Stromal cell of bone marrow (primary cell): ENCODE data around the gene BUD13.
"Not testable (repeated sequence)": the region's sequence is repeated elsewhere in the genome, so short reads cannot be mapped to it uniquely, and the experiment has no call there.

Experiments used
- DNase-seq: peaks from one replicate; pipeline ENCODE4 v3.0.0-alpha.2; 2012; ENCODE audit warnings: low read depth

Gene BUD13

DNA sequence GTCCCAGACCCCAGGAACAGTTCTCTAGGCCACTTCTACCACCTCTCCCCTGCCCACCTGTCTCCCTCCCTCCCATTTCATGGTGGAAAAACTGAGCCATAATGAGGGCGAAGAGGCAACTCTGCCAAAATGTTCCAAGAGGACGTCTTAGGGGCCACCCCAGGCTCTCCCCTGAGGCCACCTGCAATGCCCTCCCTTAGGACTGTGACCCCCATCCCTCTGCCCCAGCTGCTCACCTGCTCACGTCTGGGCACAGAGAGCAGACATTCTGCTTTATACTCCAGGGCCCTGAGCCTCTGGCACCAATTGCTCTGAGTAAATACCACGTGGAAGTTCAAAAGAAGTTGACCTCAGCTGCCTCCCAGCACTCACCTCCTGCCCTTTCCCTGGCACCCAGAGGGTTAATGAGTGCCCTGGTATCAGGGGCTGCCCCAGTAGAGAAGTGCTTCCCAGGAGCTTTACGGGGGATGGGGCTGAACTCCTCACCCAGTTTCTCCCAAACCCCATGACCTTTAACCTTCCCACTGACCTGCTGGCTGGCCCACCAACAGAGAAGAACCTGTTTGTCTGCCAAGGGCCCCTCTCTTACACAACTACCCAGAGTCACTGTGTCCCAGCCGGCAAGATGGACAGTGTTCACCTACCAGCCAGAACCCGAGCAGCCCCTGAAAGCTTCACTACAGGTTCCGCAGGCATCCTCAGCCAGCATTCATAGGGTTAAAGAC lies 19.5 kb upstream of the BUD13 start:
- DNase-seq, result no peak

GRCh38 chr11:116791813-116792143 lies 19.0 kb upstream of the BUD13 start, which contains the start of gene APOA5:
Gene APOA5, minus strand, starts transcription at chr11:116791879. Its CDS starts 19 bp downstream, at chr11:116791860.
- DNase-seq, result no peak

DNA sequence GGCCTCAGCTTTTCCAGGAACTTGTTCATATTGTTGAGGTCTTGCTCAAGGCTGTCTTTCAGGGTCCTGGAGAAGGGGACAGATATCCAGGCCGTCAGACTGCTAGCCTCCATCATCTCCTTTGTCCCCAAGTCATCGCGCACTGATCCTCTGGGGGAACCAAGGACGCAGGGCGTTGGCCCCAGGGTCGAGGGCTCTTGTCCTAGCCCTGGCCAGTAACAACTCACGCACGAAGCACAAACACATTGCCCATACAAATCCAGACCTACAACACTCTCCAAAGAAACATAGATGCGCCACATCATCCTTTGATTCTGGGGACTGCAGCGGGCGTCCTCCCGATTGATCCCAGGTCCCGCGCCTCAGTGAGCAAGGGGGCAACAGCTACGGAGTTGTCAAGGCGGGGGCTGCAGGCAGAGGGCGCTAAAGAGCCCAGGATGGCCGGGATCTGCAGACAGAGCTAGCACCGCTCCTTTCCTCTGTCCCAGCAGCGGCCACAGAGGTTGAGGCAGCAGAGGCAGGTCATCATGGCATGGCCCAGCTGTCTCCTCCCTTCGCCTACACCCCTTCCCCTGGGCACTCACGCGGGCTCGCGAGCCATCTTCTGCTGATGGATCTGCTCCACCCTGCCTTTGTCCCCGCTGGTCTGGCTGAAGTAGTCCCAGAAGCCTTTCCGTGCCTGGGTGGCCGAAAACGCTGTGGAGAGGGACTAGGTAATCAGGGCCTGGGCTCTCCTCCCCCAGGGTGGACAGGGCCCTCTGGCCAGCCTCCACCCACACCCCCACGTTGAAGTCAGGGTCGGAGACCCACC lies 18.4 kb upstream of the BUD13 start:
- no peak for DNase-seq

GRCh38 chr11:116790167-116791001 lies 17.6 kb upstream of the BUD13 start:
- DNase-seq, result no peak

- no peak for DNase-seq
Observed at GRCh38 chr11:116788975-116789374, 16.2 kb upstream of the BUD13 start.

- DNase-seq, result no peak
Observed at GRCh38 chr11:116788534-116788933, 15.7 kb upstream of the BUD13 start.

DNA sequence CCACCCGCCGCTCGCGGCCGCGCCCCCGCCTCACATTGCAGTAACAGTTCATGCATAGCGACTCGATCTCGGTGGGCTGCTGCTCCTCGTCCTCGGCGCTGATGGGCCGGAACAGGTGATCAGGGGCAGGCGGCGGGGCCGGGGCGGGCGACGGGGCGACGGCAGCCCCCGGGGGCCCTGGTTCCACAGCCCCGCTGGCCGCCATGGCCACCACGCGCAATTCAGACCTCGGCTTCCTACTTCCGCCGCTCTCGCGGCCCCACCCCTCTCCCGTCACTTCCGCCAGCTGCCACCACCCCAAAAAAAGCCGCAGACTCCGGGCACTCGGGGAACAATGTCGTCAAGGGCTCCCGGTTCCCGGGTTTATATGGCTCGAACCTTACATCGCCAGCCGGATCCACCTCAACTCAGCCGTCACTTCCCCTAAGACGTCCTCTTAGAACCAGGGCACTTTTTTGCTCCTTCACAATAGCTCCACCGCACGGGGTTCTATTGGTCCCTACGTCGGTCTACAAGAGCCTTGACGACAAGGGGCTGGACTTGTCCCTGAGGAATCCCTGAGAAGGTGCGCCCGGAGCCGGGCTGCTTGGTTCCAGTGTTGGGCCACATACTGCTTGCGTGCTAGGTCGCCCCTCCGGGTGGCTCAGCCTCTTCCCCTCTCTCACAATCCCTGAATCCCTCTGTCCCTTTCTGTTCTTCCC lies 15.1 kb upstream of the BUD13 start, which contains the start of gene ZPR1:
TSS of gene ZPR1 (minus strand) at position 238 of the 701 bp plus-strand sequence. CDS start at position 205, 33 bp downstream.
- DNase-seq, result no peak

DNA sequence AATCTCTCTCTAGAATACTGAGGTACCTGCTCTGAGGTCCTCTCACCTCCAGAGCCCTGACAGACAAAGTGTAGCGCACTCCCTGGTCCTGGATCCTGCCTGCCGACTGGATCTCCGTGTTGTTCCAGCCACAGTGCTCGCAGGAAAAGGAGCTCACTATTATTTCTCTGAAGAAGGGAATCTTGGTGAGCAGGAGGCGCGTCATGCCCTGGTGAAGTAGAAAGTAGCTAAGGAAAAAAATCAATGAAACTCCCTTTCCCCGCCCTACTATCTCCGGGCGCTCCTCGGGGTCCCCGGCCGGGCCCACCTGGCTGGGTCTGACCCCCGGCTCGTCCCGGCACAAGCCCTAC lies 14.6 kb upstream of the BUD13 start:
- no peak for DNase-seq

- DNase-seq, result no peak
Observed at GRCh38 chr11:116786966-116787365, 14.2 kb upstream of the BUD13 start.

- DNase-seq, result no peak
Observed at GRCh38 chr11:116786326-116786725, 13.5 kb upstream of the BUD13 start.

DNA sequence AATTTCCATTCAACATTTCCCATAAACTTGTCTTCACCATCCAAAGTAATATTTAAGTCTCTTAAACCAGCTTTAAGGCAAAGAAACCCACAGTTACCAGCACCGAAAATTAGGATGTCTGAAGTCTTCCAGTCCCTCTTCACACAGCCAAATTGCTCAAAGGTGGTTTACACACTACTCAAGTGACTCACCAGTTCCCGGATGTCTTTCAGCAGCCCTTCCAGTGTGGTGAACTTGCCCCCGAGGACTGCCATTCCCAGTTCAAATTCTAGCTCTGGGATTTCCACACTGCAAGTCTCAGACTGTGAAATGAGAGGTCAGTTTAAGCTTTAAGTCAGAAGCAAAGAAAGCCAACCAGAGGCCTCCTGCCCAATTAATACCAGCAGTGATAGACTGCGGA lies 9.9 kb upstream of the BUD13 start:
- peak; percentile 61 for DNase-seq

DNA sequence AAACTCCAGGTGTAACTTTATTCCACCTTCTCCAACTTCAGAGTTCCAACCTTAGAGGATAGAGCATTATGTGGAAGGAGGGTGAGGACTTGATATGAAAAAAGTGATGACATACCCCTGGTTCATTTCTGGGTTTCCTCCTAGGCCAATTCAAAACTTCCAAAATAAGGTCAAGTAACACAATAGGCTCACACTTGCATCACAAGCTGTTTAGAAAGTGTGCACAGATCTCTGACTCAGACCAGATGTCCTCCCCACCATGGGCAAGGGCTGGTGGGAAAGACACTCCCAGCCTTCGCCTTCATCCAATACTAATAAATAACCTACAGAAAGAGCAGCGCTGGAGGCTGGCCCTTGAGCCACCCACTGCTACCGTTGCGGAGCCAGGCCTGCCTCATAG lies 5.8 kb upstream of the BUD13 start:
- no peak for DNase-seq

DNA sequence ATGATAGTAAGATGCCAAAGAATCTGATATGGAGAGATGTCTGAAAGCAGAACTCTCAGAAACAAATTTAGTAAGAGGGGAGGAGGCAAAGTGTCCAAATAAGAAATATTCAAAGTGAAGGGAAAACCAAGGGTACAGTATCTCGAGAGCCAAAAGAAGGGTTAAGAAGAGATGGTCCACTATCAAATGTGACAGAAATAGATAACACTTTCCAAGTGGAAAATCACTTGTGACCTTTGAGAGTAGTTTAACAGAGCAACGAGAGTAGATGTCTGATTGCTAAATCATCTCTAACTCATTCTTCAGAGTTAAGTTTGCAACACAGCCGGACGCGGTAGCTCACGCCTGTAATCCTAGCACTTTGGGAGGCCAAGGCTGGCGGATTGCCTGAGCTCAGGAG lies 4.3 kb upstream of the BUD13 start:
- no peak for DNase-seq

- DNase-seq, result no peak
Observed at GRCh38 chr11:116776522-116776984, 3.8 kb upstream of the BUD13 start.

DNA sequence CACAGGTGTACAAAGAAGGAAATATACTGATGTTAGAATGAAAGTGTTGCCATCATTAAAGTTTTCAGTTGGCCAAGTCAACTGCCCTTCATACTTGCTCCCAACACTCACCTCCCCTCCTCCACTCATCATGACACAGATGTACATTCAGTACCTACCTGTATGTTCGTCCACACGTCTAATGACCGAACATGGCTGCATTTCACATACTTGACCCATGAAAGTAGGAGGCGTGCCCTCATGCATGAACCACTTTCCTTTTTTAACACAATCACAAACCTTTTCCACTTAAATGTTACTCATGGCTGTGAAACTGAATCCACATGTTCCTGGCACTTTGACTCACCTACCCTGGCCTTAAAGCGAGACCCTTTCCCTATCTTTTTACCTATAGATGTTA lies 3.2 kb upstream of the BUD13 start:
- DNase-seq, result no peak

DNA sequence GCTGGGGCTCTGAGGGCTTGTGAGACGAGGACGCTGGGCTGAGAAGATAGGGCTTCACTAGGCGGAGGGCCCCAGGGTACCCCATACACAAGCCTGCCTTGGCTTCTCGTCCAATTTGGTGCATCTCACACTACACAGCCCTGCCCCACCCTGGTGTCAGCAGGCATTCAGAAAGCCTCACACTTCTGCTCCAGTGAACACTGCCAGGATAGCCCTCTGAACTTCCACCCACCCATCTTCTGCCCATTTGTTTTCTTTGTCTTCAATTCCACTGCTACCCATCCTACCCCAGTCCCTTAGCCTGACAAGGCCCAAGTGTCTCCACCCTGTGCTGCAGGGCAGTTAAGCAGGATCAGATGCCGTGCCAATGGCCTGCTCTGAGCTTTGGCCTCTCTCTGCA lies 1.9 kb upstream of the BUD13 start:
- DNase-seq, result no peak

GRCh38 chr11:116773203-116774097 lies 663 bp upstream of the BUD13 start:
- no peak for DNase-seq

DNA sequence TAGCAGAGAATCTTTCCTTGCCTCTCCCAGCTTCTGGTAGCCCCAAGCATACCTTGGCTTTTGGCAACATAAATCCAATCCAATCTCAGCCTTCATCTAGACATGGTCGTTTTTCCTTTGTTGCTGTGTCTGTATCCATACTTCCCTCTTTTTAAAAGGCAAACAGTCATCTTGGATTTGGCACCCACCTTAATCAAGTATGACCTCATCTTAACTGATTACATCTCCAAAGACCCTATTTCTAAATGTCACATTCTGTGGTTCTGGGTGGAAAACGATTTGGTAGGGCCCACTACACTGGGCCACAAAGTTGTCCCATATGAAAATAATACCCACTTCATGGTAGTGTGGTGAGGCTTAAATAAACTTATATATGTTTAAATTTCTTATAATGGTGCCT lies 852 bp downstream of the BUD13 start:
- no peak for DNase-seq

GRCh38 chr11:116762132-116762531 lies 10.7 kb downstream of the BUD13 start:
- no peak for DNase-seq

GRCh38 chr11:116756044-116756443 lies 16.7 kb downstream of the BUD13 start:
- DNase-seq, result not testable (repeated sequence)
